Heart left ventricle (tissue), 16 donors: ENCODE results near the gene CAV1. TPM values are rescaled to one million over a fixed set of nuclear protein-coding genes. Genes with fewer than 3 reads are reported as not detected.

Source experiments
- ATAC-seq, 4 donors: fragments of 200-7000 bp; cut with Tn5 transposase; one replicate each; pipeline ENCODE4 v1.9.1; 2020 to 2022; ENCODE audit warnings: moderate library complexity in 4 of 4, mild to moderate bottlenecking in 3 of 4, moderate number of reproducible peaks in 1 of 4
- DNase-seq, 5 donors: peaks; one replicate each; pipeline ENCODE4 v3.0.0-alpha.2; 2020
- H3K27ac ChIP-seq, 12 donors: fragments of 200-600 bp; sonication (generic) in 4 of 12; one replicate each; pipeline versions ENCODE4 v1.5.0 to v1.8.0; 2016 to 2022; ENCODE audit warnings: mild to moderate bottlenecking in 2 of 12
- H3K27me3 ChIP-seq, 9 donors: fragments of 200-600 bp; sonication (generic) in 2 of 9; one replicate each; pipeline versions ENCODE4 v1.5.1 to v1.8.0; 2016 to 2022; ENCODE audit warnings: mild to moderate bottlenecking in 3 of 9
- H3K36me3 ChIP-seq, 9 donors: fragments of 200-600 bp; sonication (generic) in 2 of 9; one replicate each; pipeline versions ENCODE4 v1.5.0 to v1.8.0; 2018 to 2022; ENCODE audit warnings: mild to moderate bottlenecking in 2 of 9
- H3K4me1 ChIP-seq, 12 donors: fragments of 200-600 bp; sonication (generic) in 4 of 12; one replicate each; pipeline versions ENCODE4 v1.5.0 to v1.8.0; 2016 to 2022; ENCODE audit warnings: mild to moderate bottlenecking in 3 of 12
- H3K4me3 ChIP-seq, 12 donors: fragments of 200-600 bp; sonication (generic) in 4 of 12; one replicate each; pipeline versions ENCODE4 v1.5.0 to v1.8.0; 2017 to 2022; ENCODE audit warnings: mild to moderate bottlenecking in 9 of 12, moderate library complexity in 4 of 12
- H3K9me3 ChIP-seq, 12 donors: fragments of 200-600 bp; sonication (generic) in 4 of 12; one replicate each; pipeline versions ENCODE4 v1.5.0 to v1.8.0; 2016 to 2022; ENCODE audit warnings: mild to moderate bottlenecking in 1 of 12
- POLR2A ChIP-seq, 2 donors: fragments of 450-650 bp; IDR thresholded peaks; one replicate each; pipeline ENCODE4 v1.6.1; 2017; ENCODE audit warnings: antibody characterized with exemption in 2 of 2, mild to moderate bottlenecking in 2 of 2, moderate library complexity in 2 of 2
- WGBS, 4 donors: extraction: QIAGEN DNeasy Blood & Tissue Kit in 2 of 4; methylation state at CpG; one replicate each; pipeline versions ENCODE4 v1.1.5 to v1.1.7; 2013 to 2018; 5-methylcytosine and 5-hydroxymethylcytosine counted together
- intact Hi-C, 10 donors: fragments of 100-400 bp; cut with DNase I; formaldehyde crosslinking; loops; one replicate each; pipeline versions ENCODE4 v1.11.1 to v1.14.2; 2022
- polyA plus RNA-seq, 2 donors: library from polyadenylated mRNA; stranded (reverse); fragments of 200-250 nt; gene quantifications; one replicate each; pipeline ENCODE4 v1.2.3, GENCODE V29; 2013
- total RNA-seq, 9 donors: library from RNA; depleted of rRNA in 2 of 9; stranded (reverse); fragments of >200 nt in 2 of 9; fragmentation: NEBNext Ultra II Directional in 3 of 9; extraction: Animal tissue kit (Norgen Biotek cat#: 25700) in 3 of 9; gene quantifications; one replicate each; pipeline versions ENCODE4 v1.1.0 to v1.2.4, GENCODE V29; 2016 to 2023
- TF ChIP-seq, protein P1 (sequence below), 12 donors: fragments of 200-600 bp; sonication (generic) in 4 of 12; IDR thresholded peaks; one replicate each; pipeline versions ENCODE4 v1.5.0 to v1.8.0; 2018 to 2022; ENCODE audit warnings: antibody characterized with exemption in 12 of 12, mild to moderate bottlenecking in 5 of 12
- donor health status: ischemic (EF 13 %, LVEDD 7.1; RV severe dilation, severe dysfunction).
- donor health status: healthy with polysubstance abuse.
- donor health status: DM: no; HTN: yes; CAD: no.
- donor health status: DM: no; HTN: no; CAD: no.
- donor health status: ischemic (EF 25% LVEDD 6.9; RV normal size, moderate dysfunction).
- donor health status: ischemic (EF 25% LVEDD 5.7; RV mildly dilated, moderate dysfunction).
- donor health status: healthy.
- donor health status: DM: yes; HTN: yes; CAD: no.
- donor health status: ischemic (EF 35%, LVEDD 5.7; RV mildly dilated, moderate dysfunction).
- donor health status: nonischemic (EF 11% LVEDD 7.7; RV severe dilation, severe dysfunction).
- donor health status: DM: yes; HTN: yes; CAD: no.
- donor health status: PGD.
- donor health status: ischemic (EF 29% LVEDD 5.4; RV normal size, mild dysfunction).
- donor health status: nonischemic (EF 23%, LVEDD 6.1; RV moderate dilation, normal function).

CAV1 gene
- total and polyA plus RNA-seq, 11 donors: 125 to 408 (median 281) TPM

DNA sequence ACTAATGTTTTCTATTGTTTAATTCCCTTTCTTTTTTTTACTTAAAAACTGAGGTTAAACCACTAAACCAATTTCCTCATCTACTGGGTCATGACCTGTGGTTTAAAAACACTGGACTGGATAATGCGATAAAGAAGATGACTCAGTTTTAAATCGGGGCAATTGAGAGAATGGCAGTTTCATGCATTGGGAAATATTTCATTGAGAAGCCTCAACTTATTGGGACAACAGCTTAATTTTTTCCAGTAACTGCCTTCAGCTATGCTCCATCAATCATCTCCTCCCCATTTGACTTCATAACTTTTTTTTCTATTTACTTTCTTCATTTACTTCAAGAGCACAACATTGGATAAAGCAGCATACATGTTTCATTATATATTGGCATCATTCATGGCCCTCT lies 85.4 kb downstream of the CAV1 start:
- intact Hi-C loops: no loop called here
- 76 to 84% (median 82%) methylated on average over 2 of the region's 2 CpGs for WGBS, 4 donors
- Histone ChIP-seq H3K9me3 (no peaks in the 10 kb centered on the region), H3K36me3 (no peaks in the 10 kb centered on the region), H3K4me1 (peaks cover 0 to 5% (median 0%) of the 10 kb centered on the region in 12 donors), H3K27ac (no peak overlapping the region), H3K4me3 (no peak overlapping the region), H3K27me3 (peaks cover 0 to 23% (median 0%) of the 10 kb centered on the region in 9 donors)
- TF ChIP-seq POLR2A (IDR thresholded peaks at IDR 0.05): no peak
- TF ChIP-seq, protein P1, sequence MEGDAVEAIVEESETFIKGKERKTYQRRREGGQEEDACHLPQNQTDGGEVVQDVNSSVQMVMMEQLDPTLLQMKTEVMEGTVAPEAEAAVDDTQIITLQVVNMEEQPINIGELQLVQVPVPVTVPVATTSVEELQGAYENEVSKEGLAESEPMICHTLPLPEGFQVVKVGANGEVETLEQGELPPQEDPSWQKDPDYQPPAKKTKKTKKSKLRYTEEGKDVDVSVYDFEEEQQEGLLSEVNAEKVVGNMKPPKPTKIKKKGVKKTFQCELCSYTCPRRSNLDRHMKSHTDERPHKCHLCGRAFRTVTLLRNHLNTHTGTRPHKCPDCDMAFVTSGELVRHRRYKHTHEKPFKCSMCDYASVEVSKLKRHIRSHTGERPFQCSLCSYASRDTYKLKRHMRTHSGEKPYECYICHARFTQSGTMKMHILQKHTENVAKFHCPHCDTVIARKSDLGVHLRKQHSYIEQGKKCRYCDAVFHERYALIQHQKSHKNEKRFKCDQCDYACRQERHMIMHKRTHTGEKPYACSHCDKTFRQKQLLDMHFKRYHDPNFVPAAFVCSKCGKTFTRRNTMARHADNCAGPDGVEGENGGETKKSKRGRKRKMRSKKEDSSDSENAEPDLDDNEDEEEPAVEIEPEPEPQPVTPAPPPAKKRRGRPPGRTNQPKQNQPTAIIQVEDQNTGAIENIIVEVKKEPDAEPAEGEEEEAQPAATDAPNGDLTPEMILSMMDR (IDR thresholded peaks at IDR 0.05): no peak
- DNase-seq: no peak
- no peak for ATAC-seq

DNA sequence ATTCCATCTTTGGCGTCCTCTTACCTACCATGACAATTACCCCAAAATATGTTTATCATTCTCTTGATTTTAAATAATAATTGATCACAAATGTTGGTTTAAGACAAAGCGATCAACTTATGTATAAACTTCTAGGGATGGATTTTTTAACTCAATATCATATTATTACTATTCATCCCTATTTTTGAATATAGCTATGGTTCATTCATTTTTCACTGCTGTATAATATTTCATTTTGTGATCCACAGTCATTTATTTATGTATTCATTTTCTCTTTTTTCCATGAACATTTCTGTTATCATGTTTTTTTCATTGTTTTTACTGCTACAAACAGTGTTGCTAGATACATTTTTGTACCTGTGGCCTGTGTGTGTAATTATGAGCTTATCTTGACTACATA lies 85.9 kb downstream of the CAV1 start:
- ATAC-seq (no peak), DNase-seq (no peak)
- Histone ChIP-seq H3K4me3 (no peak overlapping the region), H3K27ac (no peak overlapping the region), H3K9me3 (no peaks in the 10 kb centered on the region), H3K36me3 (no peaks in the 10 kb centered on the region), H3K4me1 (peaks cover 0 to 5% (median 0%) of the 10 kb centered on the region in 12 donors), H3K27me3 (peaks cover 0 to 23% (median 0%) of the 10 kb centered on the region in 9 donors)
- no peak for TF ChIP-seq POLR2A (IDR thresholded peaks at IDR 0.05)
- intact Hi-C loops: no loop called here
- WGBS, 4 donors: 86 to 89% (median 89%) methylated on average over 2 of the region's 2 CpGs

Other genes starting within 250 kb of the CAV1 start
- gene CAV2, start 25.3 kb upstream of the CAV1 start, total RNA-seq: 100 to 1,000 TPM; 189 to 345 (median 237) TPM
- 100 to 1,000 TPM in 1 of 2 donors, 10 to 100 TPM in 1; 66.3 to 236 TPM for gene CAV2, start 25.3 kb upstream of the CAV1 start, polyA plus RNA-seq
- 10 to 100 TPM; 11.1 to 29.7 (median 16.4) TPM for gene MET, start 147.2 kb downstream of the CAV1 start, total RNA-seq
- gene MET, start 147.2 kb downstream of the CAV1 start, polyA plus RNA-seq: 10 to 100 TPM in 1 of 2 donors, 1 to 10 TPM in 1; 2.4 to 11.9 TPM